Progenitor cell of endocrine pancreas (in vitro differentiated cells): ENCODE measurements around the gene C6. TPM values are rescaled to one million over a fixed set of nuclear protein-coding genes. Genes with fewer than 3 reads are reported as not detected.

ENCODE experiments used
- DNase-seq: peaks from one replicate; pipeline ENCODE4 v3.0.0; 2021; ENCODE audit warnings: low spot score; ENCODE audit not compliant: unreplicated experiment
- H3K27ac Mint-ChIP-seq: 2 replicates; pipeline ENCODE4 v1.8.0; 2021; ENCODE audit warnings: mild to moderate bottlenecking, moderate library complexity, mixed read lengths
- H3K27me3 Mint-ChIP-seq: 2 replicates; pipeline ENCODE4 v1.8.0; 2021; ENCODE audit warnings: mixed read lengths
- H3K36me3 Mint-ChIP-seq: 2 replicates; pipeline ENCODE4 v1.8.0; 2022; ENCODE audit warnings: mixed read lengths; ENCODE audit not compliant: insufficient read depth
- H3K4me1 Mint-ChIP-seq: 2 replicates; pipeline ENCODE4 v1.8.0; 2021; ENCODE audit warnings: low read depth, mixed read lengths
- H3K4me3 Mint-ChIP-seq: 2 replicates; pipeline ENCODE4 v1.8.0; 2021; ENCODE audit warnings: low read depth, mild to moderate bottlenecking, moderate library complexity, mixed read lengths
- H3K9me3 Mint-ChIP-seq: 2 replicates; pipeline ENCODE4 v1.8.0; 2021; ENCODE audit warnings: low read depth, mixed read lengths
- total RNA-seq: library from RNA; stranded (reverse); gene quantifications from 2 replicates; pipeline ENCODE4 v1.2.1, GENCODE V29; 2021
- TF ChIP-seq, protein P1 (sequence below): fragments of 200-600 bp; sonication (generic); IDR thresholded peaks from one replicate; pipeline ENCODE4 v1.5.0; 2021; ENCODE audit warnings: antibody characterized with exemption, mild to moderate bottlenecking; ENCODE audit not compliant: unreplicated experiment

C6 gene
- total RNA-seq, 1 donor from 2014 or later, result 0.74 TPM

DNA sequence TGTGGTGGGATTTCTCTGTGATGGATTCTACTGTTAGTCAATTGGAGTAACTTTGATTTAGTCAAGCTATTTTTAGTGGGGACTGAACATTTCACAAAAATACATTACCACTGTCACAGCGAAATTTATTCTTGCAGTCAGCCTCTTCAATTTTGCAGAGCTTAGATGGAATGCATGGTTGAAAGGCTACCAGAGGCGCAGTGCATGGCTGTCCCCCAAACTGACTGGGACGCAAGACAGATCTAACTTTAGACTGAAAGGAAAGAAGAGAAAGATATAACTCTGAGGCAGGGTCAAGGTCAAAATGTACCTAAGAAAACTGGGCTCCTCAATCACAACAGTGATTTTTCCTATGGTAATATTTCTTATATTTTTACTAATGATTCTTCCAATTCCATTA, 13.7 kb downstream of the C6 start:
- Mint-ChIP-seq H3K4me3 (no peak overlapping the region), H3K36me3 (peaks cover 2% of the 10 kb centered on the region), H3K27ac (no peak overlapping the region), H3K4me1 (no peaks in the 10 kb centered on the region), H3K9me3 (no peaks in the 10 kb centered on the region), H3K27me3 (no peaks in the 10 kb centered on the region)
- TF ChIP-seq, protein P1, sequence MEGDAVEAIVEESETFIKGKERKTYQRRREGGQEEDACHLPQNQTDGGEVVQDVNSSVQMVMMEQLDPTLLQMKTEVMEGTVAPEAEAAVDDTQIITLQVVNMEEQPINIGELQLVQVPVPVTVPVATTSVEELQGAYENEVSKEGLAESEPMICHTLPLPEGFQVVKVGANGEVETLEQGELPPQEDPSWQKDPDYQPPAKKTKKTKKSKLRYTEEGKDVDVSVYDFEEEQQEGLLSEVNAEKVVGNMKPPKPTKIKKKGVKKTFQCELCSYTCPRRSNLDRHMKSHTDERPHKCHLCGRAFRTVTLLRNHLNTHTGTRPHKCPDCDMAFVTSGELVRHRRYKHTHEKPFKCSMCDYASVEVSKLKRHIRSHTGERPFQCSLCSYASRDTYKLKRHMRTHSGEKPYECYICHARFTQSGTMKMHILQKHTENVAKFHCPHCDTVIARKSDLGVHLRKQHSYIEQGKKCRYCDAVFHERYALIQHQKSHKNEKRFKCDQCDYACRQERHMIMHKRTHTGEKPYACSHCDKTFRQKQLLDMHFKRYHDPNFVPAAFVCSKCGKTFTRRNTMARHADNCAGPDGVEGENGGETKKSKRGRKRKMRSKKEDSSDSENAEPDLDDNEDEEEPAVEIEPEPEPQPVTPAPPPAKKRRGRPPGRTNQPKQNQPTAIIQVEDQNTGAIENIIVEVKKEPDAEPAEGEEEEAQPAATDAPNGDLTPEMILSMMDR, result no peak
- no peak for DNase-seq

DNA sequence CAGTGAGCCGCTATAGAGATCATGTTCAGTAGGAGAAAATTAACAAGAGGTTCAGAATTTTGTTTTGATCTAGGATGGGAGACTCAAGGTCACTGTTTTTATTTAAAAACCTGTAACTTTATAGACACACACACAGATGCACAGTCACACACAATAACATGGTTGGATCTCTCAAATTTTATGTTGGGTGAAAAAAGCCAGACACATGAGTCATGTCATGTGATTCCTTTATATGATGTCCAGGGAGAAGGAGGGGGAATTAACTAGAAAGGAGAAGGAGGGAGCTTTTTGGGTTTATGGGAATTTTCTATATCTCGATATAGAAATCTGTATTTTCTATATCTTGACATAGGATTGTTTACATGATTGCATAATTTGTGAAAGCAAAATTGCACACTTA, 17.1 kb downstream of the C6 start:
- Mint-ChIP-seq H3K4me1 (no peaks in the 10 kb centered on the region), H3K36me3 (no peaks in the 10 kb centered on the region), H3K27ac (no peak overlapping the region), H3K9me3 (no peaks in the 10 kb centered on the region), H3K27me3 (no peaks in the 10 kb centered on the region), H3K4me3 (no peak overlapping the region)
- no peak for DNase-seq
- TF ChIP-seq, protein P1, result no peak

DNA sequence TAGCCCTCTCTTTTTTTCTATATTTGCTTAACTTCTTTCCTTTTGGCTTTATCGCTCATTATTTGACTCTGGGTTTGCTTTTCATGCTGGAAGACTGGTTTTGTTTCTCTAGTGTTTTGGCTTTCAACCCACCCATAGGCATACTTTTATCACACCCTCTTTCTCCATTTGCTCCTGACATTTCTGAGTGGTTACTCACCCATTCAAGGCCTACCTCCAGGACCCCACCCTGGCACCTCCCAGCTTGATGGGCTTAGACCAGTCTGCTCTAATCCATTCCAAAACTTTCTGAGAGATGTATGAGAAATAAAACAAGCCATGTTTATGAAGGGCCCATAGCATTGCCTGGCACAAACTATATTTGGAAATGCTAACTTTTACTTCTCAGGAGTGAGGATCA, 18.1 kb downstream of the C6 start:
- no peaks in the 10 kb centered on the region for H3K27me3 Mint-ChIP-seq
- H3K9me3 Mint-ChIP-seq, result no peaks in the 10 kb centered on the region
- no peaks in the 10 kb centered on the region for H3K36me3 Mint-ChIP-seq
- TF ChIP-seq, protein P1, result no peak
- no peak overlapping the region for H3K4me3 Mint-ChIP-seq
- no peak for DNase-seq
- H3K27ac Mint-ChIP-seq, result no peak overlapping the region
- H3K4me1 Mint-ChIP-seq, result no peaks in the 10 kb centered on the region

DNA sequence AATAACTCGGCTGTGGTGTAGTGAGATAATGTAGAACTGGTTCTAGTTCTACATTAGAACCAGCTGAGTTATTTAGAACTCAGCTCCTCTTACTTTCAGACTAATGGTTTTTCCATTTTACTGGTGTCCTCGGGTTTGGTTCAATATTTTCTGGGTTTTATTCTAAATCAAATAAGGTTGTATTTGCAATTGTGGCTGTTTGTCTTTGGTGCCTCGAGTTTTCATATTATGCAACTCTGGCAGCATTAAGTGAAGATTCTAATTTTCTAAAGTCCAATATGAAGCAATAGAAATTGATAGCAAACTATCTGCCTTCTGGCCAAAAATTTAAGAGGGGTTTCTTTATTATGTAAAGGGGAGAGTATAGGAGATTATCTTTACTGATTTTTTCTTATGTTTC, 19.0 kb downstream of the C6 start:
- Mint-ChIP-seq H3K4me1 (no peaks in the 10 kb centered on the region), H3K4me3 (no peak overlapping the region)

DNA sequence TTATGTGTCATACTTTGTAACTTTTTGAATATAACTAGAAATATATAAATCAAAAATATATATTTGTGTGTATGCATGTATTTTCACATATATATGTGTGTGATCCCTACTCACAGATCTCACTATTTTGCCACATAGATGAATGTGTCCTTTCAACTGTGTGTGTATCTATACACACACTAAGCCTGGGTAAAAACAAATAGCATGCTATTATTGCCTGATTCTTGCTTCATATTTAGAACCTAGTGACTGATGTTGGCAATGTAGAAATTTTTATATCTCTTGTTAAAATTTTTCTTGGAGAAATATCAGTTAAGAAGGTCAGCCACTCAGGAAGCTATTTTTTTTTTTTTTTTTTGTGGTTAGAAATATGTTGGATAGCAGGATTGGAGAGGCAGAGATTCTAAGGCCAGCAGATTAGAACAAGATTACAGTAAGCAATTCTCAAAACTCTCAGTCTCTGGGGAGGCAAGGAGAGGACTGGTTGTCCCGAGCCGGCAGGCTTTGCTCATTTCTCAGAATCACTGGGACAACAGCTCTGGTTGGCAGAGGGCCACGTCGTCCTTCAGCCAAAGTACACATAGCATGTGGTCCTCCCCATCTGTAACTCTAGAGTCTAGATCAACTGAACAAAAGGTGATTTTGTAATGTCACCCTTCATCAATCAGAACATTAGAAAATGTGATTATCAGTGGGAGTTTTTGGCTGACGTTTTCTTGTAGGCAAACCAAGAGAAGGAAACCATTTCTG, 19.7 kb downstream of the C6 start:
- no peaks in the 10 kb centered on the region for H3K36me3 Mint-ChIP-seq
- no peak overlapping the region for H3K4me3 Mint-ChIP-seq
- TF ChIP-seq, protein P1, result no peak
- H3K9me3 Mint-ChIP-seq, result peaks cover 6% of the 10 kb centered on the region
- H3K27me3 Mint-ChIP-seq, result no peaks in the 10 kb centered on the region
- H3K4me1 Mint-ChIP-seq, result no peaks in the 10 kb centered on the region
- no peak for DNase-seq
- no peak overlapping the region for H3K27ac Mint-ChIP-seq

More for the DNA sequence above, 19.0 kb downstream of the C6 start:
- TF ChIP-seq, protein P1, result no peak
- no peak for DNase-seq
- H3K36me3 Mint-ChIP-seq, result no peaks in the 10 kb centered on the region
- no peak overlapping the region for H3K27ac Mint-ChIP-seq
- peaks cover 6% of the 10 kb centered on the region for H3K9me3 Mint-ChIP-seq
- H3K27me3 Mint-ChIP-seq, result no peaks in the 10 kb centered on the region
